Measurements from ENCODE around the gene PLXNC1. TPM values are rescaled to one million over a fixed set of nuclear protein-coding genes. Genes with fewer than 3 reads are reported as not detected.

The PLXNC1 gene
- total and polyA plus RNA-seq, 4 donors: 0.71 to 12.0 (median 3.3) TPM

DNA sequence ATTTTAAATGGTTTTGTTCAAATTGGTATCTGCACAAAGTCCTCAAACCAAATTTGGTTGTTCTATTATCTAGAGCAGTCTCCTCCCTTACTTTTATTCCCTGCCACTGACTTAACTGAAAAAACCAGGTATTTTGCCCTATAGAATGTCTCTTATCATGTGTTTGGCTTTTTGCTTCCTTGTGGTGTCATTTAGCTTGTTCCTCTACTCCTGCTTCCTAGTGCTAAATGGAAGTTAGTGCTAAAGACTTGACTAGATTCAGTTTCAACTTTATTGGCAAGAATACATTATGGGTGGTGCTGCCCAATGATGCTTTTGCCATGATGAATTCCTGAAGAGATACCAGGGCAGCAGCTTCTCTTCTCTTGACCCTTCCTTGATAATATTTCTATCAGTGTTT is 29.7 kb downstream of the PLXNC1 start:
- peaks cover 0 to 10% (median 5%) of the 10 kb centered on the region in 4 donors for H3K4me1 ChIP-seq (ENCODE audit: control insufficient read depth in 4 of 4, insufficient read depth in 4 of 4, low read length in 3 of 4)

DNA sequence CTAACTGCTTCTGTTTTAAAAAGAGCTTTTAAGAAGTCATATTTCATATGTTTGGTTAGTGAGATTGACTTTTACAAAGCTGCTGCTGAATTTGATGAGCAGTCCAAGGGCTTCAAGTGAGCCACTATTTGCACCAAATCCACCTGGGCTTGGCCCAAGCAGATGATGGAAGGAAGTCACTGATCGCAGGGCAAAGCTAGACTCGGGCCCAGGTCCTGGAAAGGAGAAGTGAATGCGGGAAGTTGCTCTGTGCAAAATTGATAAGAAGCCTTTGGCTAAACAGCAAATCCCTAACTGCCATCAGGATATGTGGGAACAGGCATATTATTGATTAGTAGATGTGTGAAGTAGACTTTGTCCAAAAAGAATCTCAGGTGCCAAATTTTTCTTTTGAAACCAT is 30.5 kb downstream of the PLXNC1 start:
- H3K4me3 ChIP-seq (ENCODE audit: low read depth in 1 of 3, low read length in 3 of 3): no peak overlapping the region
- no peaks in the 10 kb centered on the region for H3K36me3 ChIP-seq (ENCODE audit: control insufficient read depth in 4 of 4, insufficient read depth in 3 of 4, low read depth in 1 of 4, low read length in 3 of 4)
- no peak overlapping the region for H3K9ac ChIP-seq (ENCODE audit: low read depth in 1 of 2, low read length in 2 of 2)
- no peak overlapping the region for H3K27ac ChIP-seq (ENCODE audit: low read depth in 1 of 2, low read length in 2 of 2)
- TF ChIP-seq, protein P1, sequence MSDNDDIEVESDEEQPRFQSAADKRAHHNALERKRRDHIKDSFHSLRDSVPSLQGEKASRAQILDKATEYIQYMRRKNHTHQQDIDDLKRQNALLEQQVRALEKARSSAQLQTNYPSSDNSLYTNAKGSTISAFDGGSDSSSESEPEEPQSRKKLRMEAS (IDR thresholded peaks at IDR 0.05): no peak
- TF ChIP-seq HNF4G (IDR thresholded peaks at IDR 0.05) (no peak), HNF4A (conservative IDR thresholded peaks at IDR 0.05) (peak; percentile 9 to 44), FOXA2 (IDR thresholded peaks at IDR 0.05) (no peak), RAD21 (IDR thresholded peaks at IDR 0.05) (peak in 1 of 2 donors; percentile 13)
- TF ChIP-seq, protein P2, sequence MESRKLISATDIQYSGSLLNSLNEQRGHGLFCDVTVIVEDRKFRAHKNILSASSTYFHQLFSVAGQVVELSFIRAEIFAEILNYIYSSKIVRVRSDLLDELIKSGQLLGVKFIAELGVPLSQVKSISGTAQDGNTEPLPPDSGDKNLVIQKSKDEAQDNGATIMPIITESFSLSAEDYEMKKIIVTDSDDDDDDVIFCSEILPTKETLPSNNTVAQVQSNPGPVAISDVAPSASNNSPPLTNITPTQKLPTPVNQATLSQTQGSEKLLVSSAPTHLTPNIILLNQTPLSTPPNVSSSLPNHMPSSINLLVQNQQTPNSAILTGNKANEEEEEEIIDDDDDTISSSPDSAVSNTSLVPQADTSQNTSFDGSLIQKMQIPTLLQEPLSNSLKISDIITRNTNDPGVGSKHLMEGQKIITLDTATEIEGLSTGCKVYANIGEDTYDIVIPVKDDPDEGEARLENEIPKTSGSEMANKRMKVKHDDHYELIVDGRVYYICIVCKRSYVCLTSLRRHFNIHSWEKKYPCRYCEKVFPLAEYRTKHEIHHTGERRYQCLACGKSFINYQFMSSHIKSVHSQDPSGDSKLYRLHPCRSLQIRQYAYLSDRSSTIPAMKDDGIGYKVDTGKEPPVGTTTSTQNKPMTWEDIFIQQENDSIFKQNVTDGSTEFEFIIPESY (IDR thresholded peaks at IDR 0.05): no peak
- no peak for DNase-seq (ENCODE audit: low spot score)
- no peaks in the 10 kb centered on the region for H3K27me3 ChIP-seq (ENCODE audit: control insufficient read depth in 4 of 4, insufficient read depth in 4 of 4, low read length in 3 of 4)
- peaks cover 0 to 19% (median 12%) of the 10 kb centered on the region in 4 donors for H3K4me1 ChIP-seq (ENCODE audit: control insufficient read depth in 4 of 4, insufficient read depth in 4 of 4, low read length in 3 of 4)
- WGBS: 42% methylated on average over 3 of the region's 3 CpGs
- peaks cover 0 to 3% (median 1%) of the 10 kb centered on the region in 4 donors for H3K9me3 ChIP-seq (ENCODE audit: control insufficient read depth in 4 of 4, low read length in 3 of 4)

More for the DNA sequence above, 29.7 kb downstream of the PLXNC1 start:
- Histone ChIP-seq H3K4me3 (ENCODE audit: low read depth in 1 of 3, low read length in 3 of 3) (no peak overlapping the region), H3K9me3 (ENCODE audit: control insufficient read depth in 4 of 4, low read length in 3 of 4) (peaks cover 0 to 3% (median 1%) of the 10 kb centered on the region in 4 donors), H3K9ac (ENCODE audit: low read depth in 1 of 2, low read length in 2 of 2) (no peak overlapping the region), H3K36me3 (ENCODE audit: control insufficient read depth in 4 of 4, insufficient read depth in 3 of 4, low read depth in 1 of 4, low read length in 3 of 4) (no peaks in the 10 kb centered on the region), H3K27me3 (ENCODE audit: control insufficient read depth in 4 of 4, insufficient read depth in 4 of 4, low read length in 3 of 4) (no peaks in the 10 kb centered on the region), H3K27ac (ENCODE audit: low read depth in 1 of 2, low read length in 2 of 2) (no peak overlapping the region)
- TF ChIP-seq GABPA (IDR thresholded peaks at IDR 0.05 in 1 of 2, conservative IDR thresholded peaks at IDR 0.05 in 1 of 2): no peak
- TF ChIP-seq, protein P3, sequence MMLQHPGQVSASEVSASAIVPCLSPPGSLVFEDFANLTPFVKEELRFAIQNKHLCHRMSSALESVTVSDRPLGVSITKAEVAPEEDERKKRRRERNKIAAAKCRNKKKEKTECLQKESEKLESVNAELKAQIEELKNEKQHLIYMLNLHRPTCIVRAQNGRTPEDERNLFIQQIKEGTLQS (IDR thresholded peaks at IDR 0.05): no peak
- no peak for TF ChIP-seq JUND (IDR thresholded peaks at IDR 0.05)
- TF ChIP-seq NR2F2 (IDR thresholded peaks at IDR 0.05): no peak
- TF ChIP-seq FOXA1 (IDR thresholded peaks at IDR 0.05): no peak
- no peak for DNase-seq (ENCODE audit: low spot score)

DNA sequence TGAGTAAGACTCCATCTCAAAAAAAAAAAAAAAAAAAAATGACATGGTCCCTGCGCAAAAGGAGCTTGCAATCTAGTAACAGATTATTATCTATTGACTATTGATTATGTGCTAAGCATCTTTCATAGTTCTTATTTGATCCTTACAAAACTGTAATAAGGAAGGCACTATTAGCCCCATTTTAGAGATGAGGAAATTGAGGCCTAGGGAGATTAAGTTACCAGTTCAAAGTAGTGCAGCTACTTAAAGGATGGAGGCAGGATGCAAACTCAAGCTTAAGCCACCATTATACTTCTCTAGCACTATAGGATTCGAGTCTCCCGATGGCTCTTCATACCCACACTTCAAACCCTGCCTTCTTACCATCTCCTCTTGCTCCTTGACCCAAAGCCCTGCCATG is 31.3 kb downstream of the PLXNC1 start:
- WGBS: 66% methylated on average over 3 of the region's 3 CpGs
- peaks cover 0 to 3% (median 1%) of the 10 kb centered on the region in 4 donors for H3K9me3 ChIP-seq (ENCODE audit: control insufficient read depth in 4 of 4, low read length in 3 of 4)
- H3K4me1 ChIP-seq (ENCODE audit: control insufficient read depth in 4 of 4, insufficient read depth in 4 of 4, low read length in 3 of 4): peaks cover 0 to 19% (median 13%) of the 10 kb centered on the region in 4 donors
- DNase-seq (ENCODE audit: low spot score): no peak
- no peaks in the 10 kb centered on the region for H3K27me3 ChIP-seq (ENCODE audit: control insufficient read depth in 4 of 4, insufficient read depth in 4 of 4, low read length in 3 of 4)
- no peaks in the 10 kb centered on the region for H3K36me3 ChIP-seq (ENCODE audit: control insufficient read depth in 4 of 4, insufficient read depth in 3 of 4, low read depth in 1 of 4, low read length in 3 of 4)
- no peak overlapping the region for H3K9ac ChIP-seq (ENCODE audit: low read depth in 1 of 2, low read length in 2 of 2)
- no peak overlapping the region for H3K27ac ChIP-seq (ENCODE audit: low read depth in 1 of 2, low read length in 2 of 2)
- H3K4me3 ChIP-seq (ENCODE audit: low read depth in 1 of 3, low read length in 3 of 3): no peak overlapping the region
- TF ChIP-seq HNF4A (conservative IDR thresholded peaks at IDR 0.05) (no peak), NR2F2 (IDR thresholded peaks at IDR 0.05) (no peak), RXRA (IDR thresholded peaks at IDR 0.05) (no peak), SP1 (IDR thresholded peaks at IDR 0.05) (no peak), RAD21 (IDR thresholded peaks at IDR 0.05) (no peak), JUND (IDR thresholded peaks at IDR 0.05) (no peak), FOXA2 (IDR thresholded peaks at IDR 0.05) (no peak), YY1 (IDR thresholded peaks at IDR 0.05) (no peak), EGR1 (IDR thresholded peaks at IDR 0.05; ENCODE audit: low read depth in 2 of 2) (no peak), FOXA1 (IDR thresholded peaks at IDR 0.05) (no peak)
- TF ChIP-seq, protein P2 (IDR thresholded peaks at IDR 0.05): no peak
- TF ChIP-seq, protein P1 (IDR thresholded peaks at IDR 0.05): no peak
- TF ChIP-seq, protein P4, sequence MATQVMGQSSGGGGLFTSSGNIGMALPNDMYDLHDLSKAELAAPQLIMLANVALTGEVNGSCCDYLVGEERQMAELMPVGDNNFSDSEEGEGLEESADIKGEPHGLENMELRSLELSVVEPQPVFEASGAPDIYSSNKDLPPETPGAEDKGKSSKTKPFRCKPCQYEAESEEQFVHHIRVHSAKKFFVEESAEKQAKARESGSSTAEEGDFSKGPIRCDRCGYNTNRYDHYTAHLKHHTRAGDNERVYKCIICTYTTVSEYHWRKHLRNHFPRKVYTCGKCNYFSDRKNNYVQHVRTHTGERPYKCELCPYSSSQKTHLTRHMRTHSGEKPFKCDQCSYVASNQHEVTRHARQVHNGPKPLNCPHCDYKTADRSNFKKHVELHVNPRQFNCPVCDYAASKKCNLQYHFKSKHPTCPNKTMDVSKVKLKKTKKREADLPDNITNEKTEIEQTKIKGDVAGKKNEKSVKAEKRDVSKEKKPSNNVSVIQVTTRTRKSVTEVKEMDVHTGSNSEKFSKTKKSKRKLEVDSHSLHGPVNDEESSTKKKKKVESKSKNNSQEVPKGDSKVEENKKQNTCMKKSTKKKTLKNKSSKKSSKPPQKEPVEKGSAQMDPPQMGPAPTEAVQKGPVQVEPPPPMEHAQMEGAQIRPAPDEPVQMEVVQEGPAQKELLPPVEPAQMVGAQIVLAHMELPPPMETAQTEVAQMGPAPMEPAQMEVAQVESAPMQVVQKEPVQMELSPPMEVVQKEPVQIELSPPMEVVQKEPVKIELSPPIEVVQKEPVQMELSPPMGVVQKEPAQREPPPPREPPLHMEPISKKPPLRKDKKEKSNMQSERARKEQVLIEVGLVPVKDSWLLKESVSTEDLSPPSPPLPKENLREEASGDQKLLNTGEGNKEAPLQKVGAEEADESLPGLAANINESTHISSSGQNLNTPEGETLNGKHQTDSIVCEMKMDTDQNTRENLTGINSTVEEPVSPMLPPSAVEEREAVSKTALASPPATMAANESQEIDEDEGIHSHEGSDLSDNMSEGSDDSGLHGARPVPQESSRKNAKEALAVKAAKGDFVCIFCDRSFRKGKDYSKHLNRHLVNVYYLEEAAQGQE (IDR thresholded peaks at IDR 0.05): no peak
- TF ChIP-seq, protein P3 (IDR thresholded peaks at IDR 0.05): no peak
- TF ChIP-seq, protein P5, sequence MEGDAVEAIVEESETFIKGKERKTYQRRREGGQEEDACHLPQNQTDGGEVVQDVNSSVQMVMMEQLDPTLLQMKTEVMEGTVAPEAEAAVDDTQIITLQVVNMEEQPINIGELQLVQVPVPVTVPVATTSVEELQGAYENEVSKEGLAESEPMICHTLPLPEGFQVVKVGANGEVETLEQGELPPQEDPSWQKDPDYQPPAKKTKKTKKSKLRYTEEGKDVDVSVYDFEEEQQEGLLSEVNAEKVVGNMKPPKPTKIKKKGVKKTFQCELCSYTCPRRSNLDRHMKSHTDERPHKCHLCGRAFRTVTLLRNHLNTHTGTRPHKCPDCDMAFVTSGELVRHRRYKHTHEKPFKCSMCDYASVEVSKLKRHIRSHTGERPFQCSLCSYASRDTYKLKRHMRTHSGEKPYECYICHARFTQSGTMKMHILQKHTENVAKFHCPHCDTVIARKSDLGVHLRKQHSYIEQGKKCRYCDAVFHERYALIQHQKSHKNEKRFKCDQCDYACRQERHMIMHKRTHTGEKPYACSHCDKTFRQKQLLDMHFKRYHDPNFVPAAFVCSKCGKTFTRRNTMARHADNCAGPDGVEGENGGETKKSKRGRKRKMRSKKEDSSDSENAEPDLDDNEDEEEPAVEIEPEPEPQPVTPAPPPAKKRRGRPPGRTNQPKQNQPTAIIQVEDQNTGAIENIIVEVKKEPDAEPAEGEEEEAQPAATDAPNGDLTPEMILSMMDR (IDR thresholded peaks at IDR 0.05; ENCODE audit: low read depth, low read length, missing input control): no peak
